ENCODE results near the gene DMKN. TPM values are rescaled to one million over a fixed set of nuclear protein-coding genes. Genes with fewer than 3 reads are reported as not detected.
A peak's percentile ranks its signal among the peaks of the same experiment; 100 is the strongest.

Gene DMKN
- total RNA-seq, 1 donor: 2.2 TPM

DNA sequence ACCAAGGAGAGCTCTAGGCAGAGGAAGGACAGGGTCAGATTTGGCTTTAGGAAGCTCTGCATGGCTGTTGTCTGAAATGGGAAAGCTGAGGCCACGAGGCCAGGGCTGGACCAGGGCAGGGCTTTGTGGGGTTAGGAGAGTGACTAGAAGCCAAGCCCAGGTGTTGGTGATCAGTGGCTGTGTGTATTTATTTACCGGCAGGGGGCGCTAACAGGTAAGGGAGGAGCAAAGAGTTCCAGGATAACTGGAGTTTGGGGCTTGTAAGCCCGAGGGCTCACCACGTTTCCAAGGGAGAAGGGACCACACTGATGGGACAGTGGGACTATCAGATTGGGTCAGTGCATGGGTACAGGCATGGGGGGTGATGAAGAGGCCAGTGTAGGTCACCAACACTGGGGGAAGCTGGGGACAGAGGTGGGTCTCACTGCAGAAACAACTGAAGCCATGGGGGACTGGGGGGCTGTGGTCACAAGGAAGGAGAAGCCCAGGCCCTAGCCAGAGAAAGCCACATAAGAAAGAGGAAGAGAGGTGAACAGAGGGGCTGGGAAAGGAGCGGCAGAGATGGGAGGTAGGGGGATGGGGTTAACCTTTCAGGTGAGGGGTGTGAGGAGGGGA lies 35.8 kb upstream of the DMKN start:
- no peak overlapping the region for H3K4me3 ChIP-seq (ENCODE audit: low read depth, low read length)
- peak; percentile 75 for DNase-seq (ENCODE audit: low read depth)
- TF ChIP-seq, protein P1, sequence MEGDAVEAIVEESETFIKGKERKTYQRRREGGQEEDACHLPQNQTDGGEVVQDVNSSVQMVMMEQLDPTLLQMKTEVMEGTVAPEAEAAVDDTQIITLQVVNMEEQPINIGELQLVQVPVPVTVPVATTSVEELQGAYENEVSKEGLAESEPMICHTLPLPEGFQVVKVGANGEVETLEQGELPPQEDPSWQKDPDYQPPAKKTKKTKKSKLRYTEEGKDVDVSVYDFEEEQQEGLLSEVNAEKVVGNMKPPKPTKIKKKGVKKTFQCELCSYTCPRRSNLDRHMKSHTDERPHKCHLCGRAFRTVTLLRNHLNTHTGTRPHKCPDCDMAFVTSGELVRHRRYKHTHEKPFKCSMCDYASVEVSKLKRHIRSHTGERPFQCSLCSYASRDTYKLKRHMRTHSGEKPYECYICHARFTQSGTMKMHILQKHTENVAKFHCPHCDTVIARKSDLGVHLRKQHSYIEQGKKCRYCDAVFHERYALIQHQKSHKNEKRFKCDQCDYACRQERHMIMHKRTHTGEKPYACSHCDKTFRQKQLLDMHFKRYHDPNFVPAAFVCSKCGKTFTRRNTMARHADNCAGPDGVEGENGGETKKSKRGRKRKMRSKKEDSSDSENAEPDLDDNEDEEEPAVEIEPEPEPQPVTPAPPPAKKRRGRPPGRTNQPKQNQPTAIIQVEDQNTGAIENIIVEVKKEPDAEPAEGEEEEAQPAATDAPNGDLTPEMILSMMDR (IDR thresholded peaks at IDR 0.05; ENCODE audit: insufficient read depth, low read depth, low read length): peak; percentile 69

DNA sequence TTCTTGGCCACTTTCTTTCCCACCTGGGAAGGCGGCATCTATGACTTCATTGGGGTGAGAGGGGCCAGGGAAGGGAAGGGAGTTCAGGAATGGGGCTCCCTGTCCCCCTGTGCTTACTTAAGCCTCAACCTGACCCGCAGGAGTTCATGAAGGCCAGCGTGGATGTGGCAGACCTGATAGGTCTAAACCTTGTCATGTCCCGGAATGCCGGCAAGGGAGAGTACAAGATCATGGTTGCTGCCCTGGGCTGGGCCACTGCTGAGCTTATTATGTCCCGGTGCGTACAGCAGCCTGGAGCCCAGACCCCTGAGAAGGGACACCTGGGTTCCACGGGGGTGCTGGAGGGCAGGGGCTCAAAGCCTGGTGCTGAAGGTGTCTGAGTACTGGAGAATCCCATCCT lies 33.1 kb upstream of the DMKN start:
- H3K4me3 ChIP-seq (ENCODE audit: low read depth, low read length): peak overlapping the region; percentile 80
- TF ChIP-seq, protein P1 (IDR thresholded peaks at IDR 0.05; ENCODE audit: insufficient read depth, low read depth, low read length): no peak
- no peak for DNase-seq (ENCODE audit: low read depth)

DNA sequence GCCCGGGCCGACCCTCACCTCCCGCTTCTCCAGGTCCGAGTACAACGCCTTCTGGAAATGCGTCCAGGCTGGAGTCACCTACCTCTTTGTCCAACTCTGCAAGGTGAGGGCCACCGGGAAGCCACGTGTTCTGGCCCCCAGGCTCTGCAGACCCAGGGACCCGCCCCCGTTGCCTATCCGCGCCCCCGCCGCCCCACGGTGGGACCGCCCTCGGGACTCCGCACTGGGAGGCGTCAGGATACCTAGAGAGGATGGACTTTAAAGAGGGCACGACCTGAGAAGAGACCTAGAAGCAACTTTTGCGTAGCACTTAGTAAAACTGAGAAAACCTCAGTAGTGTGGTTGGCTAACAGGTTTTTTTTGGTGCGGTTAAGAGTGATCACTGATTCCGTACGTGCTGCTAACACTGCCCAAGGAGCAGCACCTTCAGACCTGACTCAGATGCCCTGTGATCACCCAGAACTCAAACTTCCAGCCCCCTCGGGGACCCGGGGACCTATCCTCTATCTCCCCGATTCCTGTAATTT lies 32.5 kb upstream of the DMKN start:
- TF ChIP-seq, protein P1 (IDR thresholded peaks at IDR 0.05; ENCODE audit: insufficient read depth, low read depth, low read length): no peak

DNA sequence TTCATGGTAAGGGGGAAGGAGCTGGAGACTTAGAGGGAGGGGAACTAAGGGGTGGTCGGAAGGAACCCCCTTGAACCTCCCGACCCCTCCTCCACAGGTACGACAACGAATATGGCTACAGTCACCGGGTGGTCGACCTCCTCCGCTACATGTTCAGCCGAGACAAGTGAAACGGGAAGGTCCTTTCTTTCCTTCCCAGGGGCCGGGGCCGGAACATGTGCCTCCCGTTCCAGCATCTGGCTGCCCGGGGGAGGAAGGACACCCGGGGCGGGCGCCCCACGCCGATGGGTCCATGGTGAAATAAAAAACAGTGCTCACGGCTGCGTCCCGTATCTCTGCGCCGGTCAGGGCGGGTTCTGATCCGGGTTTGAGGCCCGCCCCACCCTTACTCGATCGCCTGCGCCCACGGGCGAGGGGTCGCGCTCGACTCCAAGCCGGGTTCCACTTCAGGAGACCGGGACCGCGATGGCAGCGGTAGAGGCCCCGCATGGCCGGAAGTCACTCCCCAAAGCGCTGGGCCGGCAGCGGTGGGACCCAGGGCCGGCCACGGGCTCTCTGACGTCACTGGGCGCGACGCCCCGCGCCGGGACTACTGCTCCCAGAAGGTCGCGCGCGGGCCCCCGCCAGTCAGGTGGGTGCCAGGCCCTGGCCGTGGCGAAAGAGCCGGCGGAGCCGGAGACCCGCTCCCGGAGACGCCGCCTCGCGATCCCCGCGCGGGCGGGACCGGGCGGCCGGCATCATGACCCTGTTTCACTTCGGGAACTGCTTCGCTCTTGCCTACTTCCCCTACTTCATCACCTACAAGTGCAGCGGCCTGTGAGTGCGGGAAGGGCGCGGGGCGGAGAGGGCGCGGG lies 31.8 kb upstream of the DMKN start, which contains the start of gene TMEM147:
TSS of gene TMEM147 (plus strand) at position 626 of the 854 bp plus-strand sequence. CDS start at position 740, 114 bp downstream.
- peak within 1 kb of the TSS; percentile 80 for H3K4me3 ChIP-seq (ENCODE audit: low read depth, low read length)
- TF ChIP-seq, protein P1 (IDR thresholded peaks at IDR 0.05; ENCODE audit: insufficient read depth, low read depth, low read length): no peak
- DNase-seq (ENCODE audit: low read depth): peak; percentile 91

More for the DNA sequence above, 32.5 kb upstream of the DMKN start:
- H3K4me3 ChIP-seq (ENCODE audit: low read depth, low read length): peak overlapping the region; percentile 80
- no peak for DNase-seq (ENCODE audit: low read depth)

DNA sequence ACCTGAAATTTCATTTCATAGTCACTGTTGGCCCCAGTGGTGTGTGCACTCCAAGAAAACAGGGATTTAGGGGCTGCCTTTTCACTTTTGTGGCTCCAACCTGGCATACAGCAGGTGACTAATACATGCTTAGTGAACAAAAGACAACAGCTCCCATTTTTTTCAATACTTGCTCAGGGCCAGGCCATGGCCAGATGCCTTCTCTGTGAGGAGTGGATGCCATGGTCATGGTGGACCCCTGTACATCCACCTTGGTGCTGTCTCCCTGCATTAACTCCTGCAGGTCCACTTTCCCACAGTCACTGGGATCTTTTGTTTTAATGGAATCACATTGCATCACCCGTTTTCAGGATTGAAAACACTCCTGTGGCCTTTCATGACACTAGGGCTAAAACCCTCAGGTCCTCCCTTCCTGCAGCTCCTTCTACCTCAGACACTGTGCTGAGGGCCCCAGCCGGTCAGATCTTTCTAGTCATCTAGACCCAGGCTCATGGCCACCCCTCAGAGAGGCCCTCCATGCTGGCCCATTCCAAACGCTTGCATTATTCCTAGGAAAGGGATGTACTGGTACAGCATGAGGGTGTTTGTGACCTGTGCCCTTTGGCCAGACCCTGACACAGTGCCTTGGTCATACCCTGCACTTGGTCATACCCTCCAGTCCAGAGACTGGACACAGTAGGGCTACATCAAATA lies 30.8 kb upstream of the DMKN start:
- H3K4me3 ChIP-seq (ENCODE audit: low read depth, low read length): peak overlapping the region; percentile 80
- TF ChIP-seq, protein P1 (IDR thresholded peaks at IDR 0.05; ENCODE audit: insufficient read depth, low read depth, low read length): no peak
- DNase-seq (ENCODE audit: low read depth): no peak

DNA sequence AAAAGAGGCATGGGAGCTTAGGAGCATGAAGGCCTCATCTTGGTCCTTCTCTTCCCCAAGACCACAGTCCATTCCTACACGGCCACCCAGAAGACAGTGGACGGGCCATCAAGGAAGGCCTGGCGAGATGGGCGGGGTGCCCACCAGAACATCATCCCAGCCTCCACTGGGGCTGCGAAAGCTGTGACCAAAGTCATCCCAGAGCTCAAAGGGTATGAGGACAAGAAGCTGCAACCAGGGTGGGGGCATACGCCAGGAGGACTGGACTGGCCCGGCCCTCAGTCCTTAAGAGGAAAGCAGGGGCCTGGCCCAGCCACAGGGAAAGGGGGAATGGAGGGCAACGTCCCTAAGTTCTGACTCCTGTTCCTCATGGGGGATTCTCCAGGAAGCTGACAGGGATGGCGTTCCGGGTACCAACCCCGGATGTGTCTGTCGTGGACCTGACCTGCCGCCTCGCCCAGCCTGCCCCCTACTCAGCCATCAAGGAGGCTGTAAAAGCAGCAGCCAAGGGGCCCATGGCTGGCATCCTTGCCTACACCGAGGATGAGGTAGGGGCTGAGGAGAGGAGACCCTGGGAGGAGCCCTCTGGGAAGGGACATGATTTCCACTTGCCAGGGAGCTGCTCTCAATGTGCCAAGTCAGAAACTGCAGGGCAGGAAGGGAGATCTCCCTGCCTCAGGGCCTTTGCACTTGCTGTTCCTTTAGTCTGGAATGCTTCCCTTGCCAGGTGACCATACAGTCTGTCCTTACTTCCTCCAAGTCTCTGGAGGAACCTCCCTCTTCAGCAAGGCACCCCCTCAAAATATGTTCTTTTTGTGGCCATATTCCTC lies 30.0 kb upstream of the DMKN start:
- no peak overlapping the region for H3K4me3 ChIP-seq (ENCODE audit: low read depth, low read length)

More for the DNA sequence above, 30.0 kb upstream of the DMKN start:
- no peak for DNase-seq (ENCODE audit: low read depth)
- TF ChIP-seq, protein P1 (IDR thresholded peaks at IDR 0.05; ENCODE audit: insufficient read depth, low read depth, low read length): no peak
